Endothelial cell of umbilical vein (primary cell): Measurements from ENCODE around the gene HGFAC. TPM values are rescaled to one million over a fixed set of nuclear protein-coding genes. Genes with fewer than 3 reads are reported as not detected.

Source experiments
- BruUV-seq: library from RNA; stranded (reverse); fragments of 400-500 nt; replicated peaks from 2 replicates; lab custom pipeline; 2021; lab: Mats Ljungman, UMichigan
- CTCF ChIA-PET: fragments of 300-600, 350-600 bp; sonication (Branson Sonifier 250); formaldehyde crosslinking; loops from one replicate; lab custom pipeline; 2021; ENCODE audit warnings: antibody characterized with exemption, inconsistent platforms; lab: Charles Lee
- POLR2A ChIA-PET: fragments of 300-600, 350-600 bp; sonication (Branson Sonifier 250); formaldehyde crosslinking; loops from one replicate; lab custom pipeline; 2021; ENCODE audit warnings: antibody characterized with exemption, inconsistent platforms; lab: Charles Lee
- DNase-seq: peaks from one replicate; pipeline ENCODE4 v3.0.0-alpha.2; 2011; ENCODE audit warnings: low read depth, low spot score
- FAIRE-seq: peaks from 2 replicates; lab custom pipeline; 2011; peaks lifted over from hg19 to GRCh38; lab: Jason Lieb, UNC
- H2AFZ ChIP-seq: 2 replicates; pipeline ENCODE4 v1.6.0; 2012; ENCODE audit warnings: low read depth, low read length, control low read depth, inconsistent platforms
- H3K27ac ChIP-seq: 2 replicates; pipeline ENCODE4 v1.5.1; 2011; ENCODE audit warnings: low read depth, mild to moderate bottlenecking, control low read depth, low read length, moderate library complexity; ENCODE audit not compliant: insufficient read depth
- H3K27me3 ChIP-seq, 2 experiments: 2 replicates each; pipeline versions ENCODE4 v1.6.0 to v1.6.1; 2011; ENCODE audit warnings: low read length in 2 of 2, mixed read lengths in 1 of 2; ENCODE audit not compliant: control insufficient read depth in 2 of 2, insufficient read depth in 2 of 2
- H3K36me3 ChIP-seq, 2 experiments: 2 replicates in 1 of 2; 3 replicates in 1 of 2; pipeline ENCODE4 v1.5.1; 2011; ENCODE audit warnings: low read length in 2 of 2, mild to moderate bottlenecking in 1 of 2, moderate library complexity in 1 of 2; ENCODE audit not compliant: control insufficient read depth in 2 of 2, insufficient read depth in 2 of 2; ENCODE audit errors: extremely low read depth in 1 of 2
- H3K4me1 ChIP-seq: 3 replicates; pipeline ENCODE4 v1.5.1; 2011; ENCODE audit warnings: mild to moderate bottlenecking, low read length; ENCODE audit not compliant: control insufficient read depth, insufficient read depth; ENCODE audit errors: extremely low read depth
- H3K4me2 ChIP-seq: 2 replicates; pipeline ENCODE4 v1.6.1; 2011; ENCODE audit warnings: low read length, control low read depth, mixed read lengths; ENCODE audit not compliant: insufficient read depth
- H3K4me3 ChIP-seq, 3 experiments: fragments of 200-600 bp in 1 of 3; sonication (generic), shearing (Covaris generic) in 1 of 3; replicated peaks in 1 of 3; 2 replicates each; pipeline ENCODE4 v1.5.1; 2011 to 2016; ENCODE audit warnings: control low read depth in 3 of 3, low read length in 3 of 3, mild to moderate bottlenecking in 2 of 3, inconsistent platforms in 1 of 3, low read depth in 1 of 3, moderate library complexity in 1 of 3; ENCODE audit not compliant: insufficient read depth in 1 of 3
- H3K79me2 ChIP-seq: 2 replicates; pipeline ENCODE4 v1.6.0; 2012; ENCODE audit warnings: low read length, inconsistent platforms; ENCODE audit not compliant: control insufficient read depth, insufficient read depth
- H3K9ac ChIP-seq: replicated peaks from 2 replicates; pipeline ENCODE3; 2011; ENCODE audit warnings: low read length, control low read depth; ENCODE audit not compliant: insufficient read depth; ENCODE audit errors: extremely low read depth
- H3K9me1 ChIP-seq: replicated peaks from 3 replicates; pipeline ENCODE4 v1.6.0; 2011; ENCODE audit warnings: mild to moderate bottlenecking, low read length; ENCODE audit not compliant: control insufficient read depth, insufficient read depth; ENCODE audit errors: extremely low read depth
- H3K9me3 ChIP-seq: replicated peaks from 2 replicates; pipeline ENCODE4 v1.5.1; 2012; ENCODE audit warnings: low read length, inconsistent platforms; ENCODE audit not compliant: control insufficient read depth, insufficient read depth
- H4K20me1 ChIP-seq: replicated peaks from 2 replicates; pipeline ENCODE3; 2011; ENCODE audit warnings: mild to moderate bottlenecking, low read length; ENCODE audit not compliant: control insufficient read depth, insufficient read depth; ENCODE audit errors: extremely low read depth
- CTCF ChIP-seq, 2 donors: IDR thresholded peaks; 1 replicate in 1 of 2; 2 replicates in 1 of 2; pipeline ENCODE4 v1.5.1; 2011; ENCODE audit warnings: low read length in 2 of 2, mild to moderate bottlenecking in 2 of 2, moderate library complexity in 2 of 2, control low read depth in 1 of 2, inconsistent platforms in 1 of 2, low read depth in 1 of 2; ENCODE audit not compliant: insufficient read depth in 1 of 2; ENCODE audit errors: extremely low read depth in 1 of 2
- GATA2 ChIP-seq: IDR thresholded peaks from 2 replicates; pipeline ENCODE4 v1.7.0; 2011; ENCODE audit warnings: low read depth, mild to moderate bottlenecking, moderate library complexity, mixed read lengths, low read length; ENCODE audit not compliant: insufficient read length, insufficient read depth
- MAX ChIP-seq: IDR thresholded peaks from 2 replicates; pipeline ENCODE4 v1.6.1; 2011; ENCODE audit not compliant: insufficient read depth, insufficient read length
- MYC ChIP-seq: IDR thresholded peaks from one replicate; pipeline ENCODE4 v1.6.1; 2011; ENCODE audit warnings: mild to moderate bottlenecking, low read depth, low read length
- POLR2A ChIP-seq: IDR thresholded peaks from 2 replicates; pipeline ENCODE4 v1.6.1; 2012; ENCODE audit warnings: low read depth, mild to moderate bottlenecking, control low read depth, low read length
- dilution Hi-C: fragments of 300-500 bp; cut with MboI; formaldehyde crosslinking; loops from one replicate; pipeline ENCODE4 v1.15.0; 2019; ENCODE audit warnings: low sequenced_read_pairs; ENCODE audit not compliant: extremely low pct_ligation_motif_present
- intact Hi-C: fragments of 100-400 bp; cut with micrococcal nuclease; formaldehyde crosslinking; loops from one replicate; pipeline ENCODE4 v1.10.0; 2022
- polyA plus RNA-seq, 4 experiments: library from polyadenylated mRNA; depleted of rRNA in 3 of 4; stranded (reverse) in 3 of 4; unstranded in 1 of 4; fragments of >200 nt; gene quantifications; 2 replicates each; pipeline versions ENCODE4 v1.2.1 to v1.2.3, GENCODE V29; 2011 to 2012; ENCODE audit warnings: missing spikeins in 1 of 4
- total RNA-seq: library from RNA; stranded (reverse); gene quantifications from 2 replicates; pipeline ENCODE4 v1.2.3, GENCODE V29; 2021

HGFAC gene
- total and polyA plus RNA-seq, 2 donors (not counting 3 experiments of a cell fraction or from before 2014, with no cell fraction given): 0.36 to 0.49 TPM

- Histone ChIP-seq H3K36me3 (peaks cover 0 to 15% of the 10 kb centered on the region in 2 experiments), H3K27me3 (no peaks in the 10 kb centered on the region), H3K4me1 (no peaks in the 10 kb centered on the region), H4K20me1 (no peaks in the 10 kb centered on the region), H3K9me1 (no peaks in the 10 kb centered on the region), H3K4me3 (no peak overlapping the region), H3K4me2 (no peak overlapping the region), H2AFZ (no peak overlapping the region), H3K27ac (no peak overlapping the region), H3K9ac (no peak overlapping the region), H3K9me3 (no peaks in the 10 kb centered on the region), H3K79me2 (peaks cover 2% of the 10 kb centered on the region)
- intact Hi-C loops: no loop called here
- FAIRE-seq (no peak), DNase-seq (no peak)
- TF ChIP-seq CTCF (IDR thresholded peaks at IDR 0.05; ENCODE audit: extremely low read depth in 1 of 2, insufficient read depth in 1 of 2, low read depth in 1 of 2, low read length in 2 of 2) (no peak), POLR2A (no peak), MAX (no peak), GATA2 (no peak), MYC (no peak)
- ChIA-PET POLR2A (no interaction called here), CTCF (no interaction called here)
- dilution Hi-C loops: no loop called here
- BruUV-seq: no TSS peak
Measured at GRCh38 chr4:3411676-3412075, 30.1 kb upstream of the HGFAC start.
